Fibroblast of pulmonary artery (primary cell): ENCODE results near the gene HHIPL2.
"Not testable (repeated sequence)": the region's sequence is repeated elsewhere in the genome, so short reads cannot be mapped to it uniquely, and the experiment has no call there.

Experiments used
- DNase-seq: peaks from one replicate; pipeline ENCODE4 v3.0.0-alpha.2; 2010; ENCODE audit warnings: low read depth
- H3K4me3 ChIP-seq: replicated peaks from 2 replicates; pipeline ENCODE4 v1.5.1; 2011; ENCODE audit warnings: low read depth, mild to moderate bottlenecking, control low read depth, low read length, moderate library complexity
- TF ChIP-seq, protein P1 (sequence below): IDR thresholded peaks from 2 replicates; pipeline ENCODE4 v1.5.1; 2011; ENCODE audit warnings: mild to moderate bottlenecking, control low read depth, low read length, inconsistent platforms; ENCODE audit errors: missing control alignments

The HHIPL2 gene

DNA sequence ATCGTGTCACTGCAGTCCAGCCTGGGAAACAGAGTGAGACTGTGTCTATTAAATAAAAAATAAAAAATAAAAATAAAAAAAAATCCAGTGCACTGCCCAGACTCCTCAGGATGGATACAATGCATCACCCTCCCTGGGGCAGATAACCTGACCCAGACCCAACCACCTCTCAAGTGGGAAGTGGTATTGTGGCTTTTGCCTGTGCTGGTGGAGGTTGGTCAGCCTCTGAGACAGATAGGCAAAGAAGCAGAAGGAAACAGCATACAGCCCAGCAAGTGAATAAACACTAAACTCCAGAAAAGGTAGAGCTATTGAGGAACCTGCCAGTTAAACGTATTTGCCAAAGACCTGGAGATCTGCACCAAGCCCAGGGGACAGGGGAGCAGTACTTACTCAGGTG, 22.0 kb downstream of the HHIPL2 start:
- TF ChIP-seq, protein P1, sequence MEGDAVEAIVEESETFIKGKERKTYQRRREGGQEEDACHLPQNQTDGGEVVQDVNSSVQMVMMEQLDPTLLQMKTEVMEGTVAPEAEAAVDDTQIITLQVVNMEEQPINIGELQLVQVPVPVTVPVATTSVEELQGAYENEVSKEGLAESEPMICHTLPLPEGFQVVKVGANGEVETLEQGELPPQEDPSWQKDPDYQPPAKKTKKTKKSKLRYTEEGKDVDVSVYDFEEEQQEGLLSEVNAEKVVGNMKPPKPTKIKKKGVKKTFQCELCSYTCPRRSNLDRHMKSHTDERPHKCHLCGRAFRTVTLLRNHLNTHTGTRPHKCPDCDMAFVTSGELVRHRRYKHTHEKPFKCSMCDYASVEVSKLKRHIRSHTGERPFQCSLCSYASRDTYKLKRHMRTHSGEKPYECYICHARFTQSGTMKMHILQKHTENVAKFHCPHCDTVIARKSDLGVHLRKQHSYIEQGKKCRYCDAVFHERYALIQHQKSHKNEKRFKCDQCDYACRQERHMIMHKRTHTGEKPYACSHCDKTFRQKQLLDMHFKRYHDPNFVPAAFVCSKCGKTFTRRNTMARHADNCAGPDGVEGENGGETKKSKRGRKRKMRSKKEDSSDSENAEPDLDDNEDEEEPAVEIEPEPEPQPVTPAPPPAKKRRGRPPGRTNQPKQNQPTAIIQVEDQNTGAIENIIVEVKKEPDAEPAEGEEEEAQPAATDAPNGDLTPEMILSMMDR, result no peak
- no peak for DNase-seq
- no peak overlapping the region for H3K4me3 ChIP-seq

DNA sequence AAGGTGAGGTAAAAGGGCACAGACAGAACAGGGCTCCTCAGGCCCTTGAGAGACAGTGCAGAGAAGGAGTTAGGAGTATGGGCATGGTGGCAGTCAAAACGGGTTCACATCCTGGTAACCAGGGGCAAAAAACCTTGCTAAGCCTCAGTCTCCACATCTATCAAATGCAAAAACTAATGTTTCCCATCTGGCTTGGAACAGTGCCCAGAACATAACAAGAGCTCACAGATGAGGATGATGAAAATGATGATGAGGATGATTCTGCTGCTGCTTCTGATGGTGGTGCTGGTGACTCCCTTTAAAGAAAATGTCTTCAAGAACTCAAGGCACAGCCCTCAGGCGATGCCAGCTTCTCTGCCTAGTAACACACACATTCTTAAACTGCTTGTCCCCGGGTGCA, 24.1 kb downstream of the HHIPL2 start:
- TF ChIP-seq, protein P1, result no peak
- DNase-seq, result no peak
- no peak overlapping the region for H3K4me3 ChIP-seq

DNA sequence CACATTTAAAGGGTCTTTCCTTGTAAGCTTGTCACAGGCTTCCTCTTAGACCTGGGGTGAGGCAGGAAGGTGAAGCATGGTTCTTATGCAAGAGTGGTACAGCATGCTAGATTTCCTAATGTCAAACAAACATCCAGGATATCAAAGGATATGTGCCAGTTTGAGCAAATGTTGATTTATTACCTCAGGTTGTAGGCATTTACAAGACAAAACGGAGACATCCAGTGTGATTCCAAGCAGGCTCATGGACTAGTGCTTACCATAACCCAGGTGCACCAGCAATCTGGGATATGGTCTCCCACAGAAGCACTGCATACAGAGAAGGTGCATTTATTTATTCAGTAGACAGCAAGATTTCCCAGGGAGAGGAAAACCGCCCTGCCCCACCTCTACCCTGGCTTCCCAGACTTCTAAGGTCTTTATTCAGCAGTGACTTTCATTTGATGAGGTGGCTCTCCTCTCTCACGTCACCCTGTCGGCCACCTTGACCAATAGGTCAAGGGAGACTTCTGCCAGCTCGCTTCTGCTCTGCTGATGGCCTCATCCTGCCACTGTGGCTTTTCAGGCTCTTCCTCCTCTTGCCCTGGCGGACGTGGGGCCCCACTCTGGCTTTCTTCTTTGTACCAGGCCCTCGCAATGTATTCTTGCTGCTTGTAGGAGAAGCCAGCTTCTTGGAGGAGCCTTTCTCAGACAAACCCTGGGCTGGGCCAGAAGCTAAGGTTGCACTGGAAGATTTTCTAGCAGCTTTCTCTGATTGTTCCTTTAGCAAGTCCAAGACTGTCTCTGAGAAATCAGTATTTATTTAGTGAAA, 25.6 kb downstream of the HHIPL2 start:
- H3K4me3 ChIP-seq, result no peak overlapping the region
- no peak for DNase-seq
- TF ChIP-seq, protein P1, result no peak

DNA sequence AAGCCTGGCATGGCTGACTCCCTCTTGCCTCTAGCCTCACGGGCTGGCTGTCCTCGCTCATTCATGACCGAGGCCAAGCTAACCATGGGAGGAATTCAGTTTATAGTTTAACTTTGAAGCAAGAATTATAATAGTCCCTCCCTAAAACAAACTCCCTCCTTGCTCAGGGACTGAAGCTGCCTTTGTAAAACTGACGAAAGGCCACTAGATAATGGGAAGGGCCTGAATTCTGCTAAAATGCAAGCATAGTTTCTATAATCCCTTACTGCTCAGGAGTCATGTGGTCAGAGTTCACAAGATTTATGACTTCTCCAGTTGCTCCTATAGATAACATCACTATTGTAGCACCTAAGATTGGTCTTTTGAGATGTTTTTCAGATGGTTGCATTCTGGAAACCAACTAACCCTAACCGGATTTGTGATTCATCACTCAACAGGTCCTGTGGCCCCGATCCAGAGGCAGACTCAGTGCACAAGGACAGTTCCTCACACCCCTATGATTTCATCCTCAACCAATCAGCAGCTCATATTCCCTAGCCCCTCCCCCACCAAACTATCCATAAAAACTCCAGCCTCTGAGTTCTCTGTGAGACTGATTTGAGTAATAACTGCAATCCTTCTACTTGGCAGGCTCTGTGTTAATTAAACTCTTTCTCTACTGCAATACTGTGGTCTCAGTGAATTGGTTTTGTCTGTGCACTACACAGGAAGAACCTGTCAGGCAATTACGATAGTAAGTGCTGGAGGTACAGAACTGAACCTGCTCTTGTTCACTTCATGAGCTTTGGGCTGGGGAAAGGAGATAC, 26.4 kb downstream of the HHIPL2 start:
- H3K4me3 ChIP-seq, result no peak overlapping the region
- TF ChIP-seq, protein P1, result no peak
- DNase-seq, result peak; percentile 70

DNA sequence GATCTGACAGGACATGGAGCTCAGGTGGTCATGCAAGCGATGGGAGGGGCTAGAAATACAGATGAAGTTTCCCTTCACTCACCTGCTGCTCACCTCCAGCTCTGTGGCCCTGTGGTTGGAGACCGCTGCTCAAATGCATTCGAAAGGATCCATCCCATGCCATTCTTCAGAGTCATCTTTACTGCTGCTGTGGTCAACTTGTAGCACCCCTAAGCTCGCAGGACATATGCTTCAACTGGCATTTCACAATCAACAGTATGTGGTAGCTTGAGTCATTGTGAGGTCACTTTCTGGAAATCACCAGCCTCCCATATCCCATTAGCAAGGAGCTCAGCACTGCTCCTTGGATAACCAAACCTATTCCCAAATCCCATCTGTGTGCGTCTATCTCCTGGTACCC, 58.4 kb downstream of the HHIPL2 start:
- H3K4me3 ChIP-seq, result not testable (repeated sequence)
- peak; percentile 68 for DNase-seq

DNA sequence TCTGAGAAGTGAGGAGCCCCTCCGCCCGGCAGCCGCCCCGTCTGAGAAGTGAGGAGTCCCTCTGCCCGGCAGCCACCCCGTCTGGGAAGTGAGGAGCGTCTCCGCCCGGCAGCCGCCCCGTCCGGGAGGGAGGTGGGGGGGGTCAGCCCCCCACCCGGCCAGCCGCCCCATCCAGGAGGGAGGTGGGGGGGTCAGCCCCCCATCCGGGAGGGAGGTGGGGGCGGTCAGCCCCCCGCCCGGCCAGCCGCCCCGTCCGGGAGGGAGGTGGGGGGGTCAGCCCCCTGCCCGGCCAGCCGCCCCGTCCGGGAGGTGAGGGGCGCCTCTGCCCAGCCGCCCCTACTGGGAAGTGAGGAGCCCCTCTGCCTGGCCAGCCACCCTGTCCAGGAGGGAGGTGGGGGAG, 60.1 kb downstream of the HHIPL2 start:
- H3K4me3 ChIP-seq, DNase-seq: not testable (repeated sequence)

DNA sequence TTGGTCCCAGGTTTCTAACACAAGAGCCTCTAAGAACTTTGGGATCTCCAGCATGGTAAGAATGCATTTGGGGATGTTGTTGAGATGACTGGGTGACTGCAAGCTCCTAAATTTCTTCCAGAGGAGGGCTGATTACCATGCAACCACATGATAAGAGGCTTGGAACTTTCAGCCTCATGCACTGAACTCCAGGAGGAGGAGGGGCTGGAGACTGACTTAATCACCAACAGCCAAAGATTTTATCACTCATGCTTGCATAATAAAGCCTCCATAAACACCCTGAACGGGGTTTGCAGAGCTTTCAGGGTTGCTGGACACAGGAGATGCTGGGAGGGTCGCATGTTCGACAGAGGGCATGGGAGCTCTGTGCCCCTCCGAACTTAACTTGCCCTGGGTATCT, 63.9 kb downstream of the HHIPL2 start:
- DNase-seq, H3K4me3 ChIP-seq: not testable (repeated sequence)

DNA sequence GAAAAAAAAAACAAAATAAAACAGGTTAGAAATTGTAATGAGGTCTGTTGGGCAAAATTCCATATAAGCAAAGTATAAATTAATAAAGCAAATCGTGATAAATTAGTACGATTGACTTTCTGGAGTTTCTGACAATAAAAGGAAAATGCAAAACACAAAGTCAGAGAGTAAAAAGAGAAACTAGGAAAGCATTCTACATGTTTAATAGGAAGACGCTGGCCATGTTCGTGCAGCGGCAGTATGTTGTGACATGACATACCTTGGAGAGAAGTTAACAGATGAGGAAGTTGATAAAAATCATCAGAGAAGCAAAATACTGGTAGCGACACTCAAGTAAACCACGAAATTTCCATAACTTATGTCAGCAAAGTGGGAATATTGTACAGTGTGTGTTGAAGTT, 68.3 kb downstream of the HHIPL2 start:
- not testable (repeated sequence) for H3K4me3 ChIP-seq, DNase-seq

DNA sequence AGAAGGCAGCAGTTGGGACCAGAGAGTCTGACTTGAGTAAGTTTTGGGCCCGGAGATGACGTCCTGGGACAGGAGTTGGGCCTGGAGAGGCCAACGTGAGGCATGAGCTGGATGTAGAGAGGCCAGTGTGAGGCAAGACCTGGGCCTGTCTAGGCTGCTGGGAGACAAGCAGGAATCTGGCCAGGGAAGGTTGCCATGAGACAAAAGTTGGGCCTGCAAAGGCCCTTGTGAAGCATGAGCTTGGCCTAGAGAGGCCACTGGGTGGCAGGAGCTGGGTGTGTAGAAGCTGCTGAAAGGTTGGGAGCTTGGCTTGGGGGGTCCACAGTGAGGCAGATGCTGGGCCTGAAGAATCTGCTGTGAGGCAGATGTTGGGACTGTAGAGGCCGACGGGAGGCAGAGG, 71.5 kb downstream of the HHIPL2 start:
- not testable (repeated sequence) for H3K4me3 ChIP-seq
- peak; percentile 39 for DNase-seq

DNA sequence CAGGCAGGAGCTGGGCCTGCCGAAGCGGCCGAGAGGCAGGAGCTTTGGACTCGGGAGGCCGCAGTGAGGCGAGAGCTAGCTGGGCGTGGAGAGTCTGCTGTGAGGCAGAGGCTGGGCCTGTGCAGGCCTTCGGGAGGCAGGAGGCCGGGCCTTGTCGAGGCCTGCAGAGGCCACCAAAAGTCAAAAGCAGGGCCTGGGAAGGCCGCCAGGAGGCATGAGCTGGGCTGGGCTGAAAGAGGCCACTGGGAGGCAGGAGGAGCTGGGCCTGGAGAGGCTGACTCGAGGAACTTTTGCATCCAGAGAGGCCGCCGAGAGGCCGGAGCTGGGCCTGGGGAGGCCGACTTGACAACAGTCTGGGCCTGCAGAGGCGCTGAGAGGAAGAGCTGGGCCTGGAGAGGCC, 74.2 kb downstream of the HHIPL2 start:
- not testable (repeated sequence) for DNase-seq

DNA sequence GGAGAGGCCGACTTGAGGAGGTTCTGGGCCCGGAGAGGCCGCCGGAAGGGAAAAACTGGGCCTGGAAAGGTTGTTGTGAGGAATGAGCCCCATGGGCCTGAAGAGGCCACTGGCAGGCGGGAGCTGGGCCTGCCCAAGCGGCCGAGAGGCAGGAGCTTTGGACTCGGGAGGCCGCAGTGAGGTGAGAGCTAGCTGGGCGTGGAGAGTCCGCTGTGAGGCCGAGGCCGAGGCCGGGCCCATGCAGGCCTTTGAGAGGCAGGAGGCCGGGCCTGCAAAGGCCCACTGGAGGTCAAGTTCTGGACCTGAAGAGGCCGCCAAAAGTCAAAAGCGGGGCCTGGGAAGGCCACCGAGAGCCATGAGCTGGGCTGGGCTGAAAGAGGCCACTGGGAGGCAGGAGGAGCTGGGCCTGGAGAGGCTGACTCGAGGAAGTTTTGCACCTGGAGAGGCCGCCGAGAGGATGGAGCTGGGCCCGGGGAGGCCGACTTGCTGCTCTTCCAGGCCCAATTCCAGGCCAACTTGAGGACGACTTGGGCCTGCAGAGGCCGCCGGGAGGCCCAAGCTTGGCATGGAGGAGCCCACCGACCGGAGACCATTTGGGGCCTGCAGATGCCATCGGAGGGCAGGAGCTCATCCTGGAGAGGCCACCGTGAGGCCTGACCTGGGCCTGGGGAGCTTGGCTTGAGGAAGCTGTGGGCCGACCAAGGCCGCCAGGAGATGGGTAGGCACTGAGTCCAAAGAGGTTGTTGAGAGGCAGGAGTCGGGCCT, 74.9 kb downstream of the HHIPL2 start:
- H3K4me3 ChIP-seq, DNase-seq: not testable (repeated sequence)

More for the DNA sequence above, 74.2 kb downstream of the HHIPL2 start:
- not testable (repeated sequence) for H3K4me3 ChIP-seq
